ENCODE measurements around the gene ANGEL1.
A peak's percentile ranks its signal among the peaks of the same experiment; 100 is the strongest.

Gene ANGEL1

GRCh38 chr14:76780058-76780345 is 32.7 kb downstream of the ANGEL1 start:
- Histone ChIP-seq H3K27ac (peak overlapping the region in 1 of 2 donors; percentile 79), H3K4me3 (no peak overlapping the region)
- no peak for DNase-seq (ENCODE audit: low spot score)
- no peak for TF ChIP-seq CTCF (IDR thresholded peaks at IDR 0.05)

- no peak for TF ChIP-seq CTCF (IDR thresholded peaks at IDR 0.05)
- Histone ChIP-seq H3K27ac (peak overlapping the region in 1 of 2 donors; percentile 79), H3K4me3 (no peak overlapping the region)
- DNase-seq (ENCODE audit: low spot score): no peak
These were observed 33.2 kb downstream of the ANGEL1 start for GRCh38 chr14:76779221-76780057.

- Histone ChIP-seq H3K4me3 (no peak overlapping the region), H3K27ac (no peak overlapping the region)
- TF ChIP-seq CTCF (IDR thresholded peaks at IDR 0.05): no peak
- DNase-seq (ENCODE audit: low spot score): no peak
These were observed 34.0 kb downstream of the ANGEL1 start for GRCh38 chr14:76778546-76779215.

- TF ChIP-seq CTCF (IDR thresholded peaks at IDR 0.05): no peak
- Histone ChIP-seq H3K27ac (no peak overlapping the region), H3K4me3 (no peak overlapping the region)
- DNase-seq (ENCODE audit: low spot score): no peak
These were observed 35.0 kb downstream of the ANGEL1 start for GRCh38 chr14:76777721-76778120.

GRCh38 chr14:76776428-76777251 is 36.0 kb downstream of the ANGEL1 start:
- H3K4me3 ChIP-seq: no peak overlapping the region
- peak overlapping the region in 1 of 2 donors; percentile 9 for H3K27ac ChIP-seq
- no peak for TF ChIP-seq CTCF (IDR thresholded peaks at IDR 0.05)
- no peak for DNase-seq (ENCODE audit: low spot score)

- no peak overlapping the region for H3K27ac ChIP-seq
- no peak overlapping the region for H3K4me3 ChIP-seq
- no peak for DNase-seq (ENCODE audit: low spot score)
- no peak for TF ChIP-seq CTCF (IDR thresholded peaks at IDR 0.05)
These were observed 36.8 kb downstream of the ANGEL1 start for GRCh38 chr14:76775695-76776427.

All from coronary artery (tissue), 2 donors.